H1 (cell line): ENCODE results near the gene GABRP.

ENCODE experiments used
- CEBPB ChIP-seq: IDR thresholded peaks from 2 replicates; pipeline ENCODE4 v1.6.1; 2012; ENCODE audit warnings: low read depth, low read length
- CHD2 ChIP-seq: IDR thresholded peaks from 2 replicates; pipeline ENCODE4 v1.6.1; 2012; ENCODE audit warnings: low read length, improper control_type of control experiment
- EZH2 ChIP-seq: fragments of 200-600 bp; sonication (generic); IDR thresholded peaks from 2 replicates; pipeline ENCODE4 v1.7.1; 2012; ENCODE audit warnings: low read depth, mild to moderate bottlenecking, moderate library complexity, low read length, inconsistent platforms; ENCODE audit not compliant: severe bottlenecking
- GABPA ChIP-seq: IDR thresholded peaks from 2 replicates; pipeline ENCODE4 v1.6.1; 2011; ENCODE audit warnings: mild to moderate bottlenecking, low read length, moderate library complexity, borderline replicate concordance; ENCODE audit not compliant: insufficient read depth
- JUN ChIP-seq: IDR thresholded peaks from 2 replicates; pipeline ENCODE4 v1.6.1; 2011; ENCODE audit warnings: low read depth, mild to moderate bottlenecking, improper control_type of control experiment, low read length
- POLR2A ChIP-seq, 2 experiments: IDR thresholded peaks; 1 replicate in 1 of 2; 2 replicates in 1 of 2; pipeline ENCODE4 v1.6.1; 2011; ENCODE audit warnings: low read depth in 2 of 2, low read length in 2 of 2, mild to moderate bottlenecking in 2 of 2; ENCODE audit errors: control extremely low read depth in 1 of 2
- RFX5 ChIP-seq: IDR thresholded peaks from 2 replicates; pipeline ENCODE4 v1.6.1; 2011; ENCODE audit warnings: low read depth, low read length, improper control_type of control experiment, borderline replicate concordance
- SRF ChIP-seq: IDR thresholded peaks from 2 replicates; pipeline ENCODE4 v1.6.1; 2011; ENCODE audit warnings: mild to moderate bottlenecking, low read depth, low read length, moderate library complexity
- TAF1 ChIP-seq: IDR thresholded peaks from 2 replicates; pipeline ENCODE4 v1.6.1; 2011; ENCODE audit warnings: mild to moderate bottlenecking, low read depth, low read length
- TCF12 ChIP-seq: IDR thresholded peaks from 2 replicates; pipeline ENCODE4 v1.6.1; 2011; ENCODE audit warnings: low read depth, mild to moderate bottlenecking, low read length
- YY1 ChIP-seq: IDR thresholded peaks from 2 replicates; pipeline ENCODE4 v1.6.1; 2011; ENCODE audit warnings: low read depth, mild to moderate bottlenecking, low read length
- ZNF274 ChIP-seq: IDR thresholded peaks from 2 replicates; pipeline ENCODE4 v1.7.0; 2012; ENCODE audit warnings: low read length, borderline replicate concordance; ENCODE audit errors: extremely low read depth
- TF ChIP-seq, protein P1 (sequence below), 3 experiments: IDR thresholded peaks; 1 replicate in 2 of 3; 2 replicates in 1 of 3; pipeline versions ENCODE4 v1.5.1 to v1.6.1; 2011; ENCODE audit warnings: low read length in 3 of 3, mild to moderate bottlenecking in 3 of 3, inconsistent platforms in 2 of 3, low read depth in 1 of 3, moderate library complexity in 1 of 3; ENCODE audit not compliant: insufficient read depth in 1 of 3; ENCODE audit errors: control extremely low read depth in 1 of 3

DNA sequence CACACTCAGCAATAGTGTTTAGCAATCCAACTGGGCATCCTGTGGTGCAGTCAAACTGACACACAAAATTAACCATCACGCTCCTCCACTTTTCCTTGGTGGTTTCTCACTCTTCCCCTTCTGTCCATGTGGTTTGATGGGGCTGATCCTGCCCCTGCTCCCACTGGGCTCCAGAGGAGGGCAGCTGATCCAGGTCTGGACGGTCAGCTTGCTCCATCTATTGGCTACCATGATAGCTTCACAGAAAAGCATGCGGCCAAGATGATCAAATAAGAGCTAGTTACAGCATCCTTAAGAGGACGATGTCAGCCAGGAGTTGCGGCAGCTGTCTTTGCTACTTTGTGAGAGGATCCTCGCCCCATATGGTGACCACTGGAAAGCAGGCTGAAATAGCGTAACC, 48.7 kb downstream of the GABRP start:
- no peak for TF ChIP-seq POLR2A (IDR thresholded peaks at IDR 0.05; ENCODE audit: control extremely low read depth in 1 of 2, low read depth in 2 of 2, low read length in 2 of 2)
- no peak for TF ChIP-seq SRF
- no peak for TF ChIP-seq JUN
- TF ChIP-seq EZH2: no peak
- no peak for TF ChIP-seq YY1
- TF ChIP-seq, protein P1, sequence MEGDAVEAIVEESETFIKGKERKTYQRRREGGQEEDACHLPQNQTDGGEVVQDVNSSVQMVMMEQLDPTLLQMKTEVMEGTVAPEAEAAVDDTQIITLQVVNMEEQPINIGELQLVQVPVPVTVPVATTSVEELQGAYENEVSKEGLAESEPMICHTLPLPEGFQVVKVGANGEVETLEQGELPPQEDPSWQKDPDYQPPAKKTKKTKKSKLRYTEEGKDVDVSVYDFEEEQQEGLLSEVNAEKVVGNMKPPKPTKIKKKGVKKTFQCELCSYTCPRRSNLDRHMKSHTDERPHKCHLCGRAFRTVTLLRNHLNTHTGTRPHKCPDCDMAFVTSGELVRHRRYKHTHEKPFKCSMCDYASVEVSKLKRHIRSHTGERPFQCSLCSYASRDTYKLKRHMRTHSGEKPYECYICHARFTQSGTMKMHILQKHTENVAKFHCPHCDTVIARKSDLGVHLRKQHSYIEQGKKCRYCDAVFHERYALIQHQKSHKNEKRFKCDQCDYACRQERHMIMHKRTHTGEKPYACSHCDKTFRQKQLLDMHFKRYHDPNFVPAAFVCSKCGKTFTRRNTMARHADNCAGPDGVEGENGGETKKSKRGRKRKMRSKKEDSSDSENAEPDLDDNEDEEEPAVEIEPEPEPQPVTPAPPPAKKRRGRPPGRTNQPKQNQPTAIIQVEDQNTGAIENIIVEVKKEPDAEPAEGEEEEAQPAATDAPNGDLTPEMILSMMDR (IDR thresholded peaks at IDR 0.05; ENCODE audit: control extremely low read depth in 1 of 3, insufficient read depth in 1 of 3, low read depth in 1 of 3, low read length in 3 of 3): peak in 2 of 3 experiments; percentile 7 to 12; a peak in 2 of 4 replicates
- TF ChIP-seq CHD2: no peak
- no peak for TF ChIP-seq RFX5
- TF ChIP-seq GABPA: no peak
- no peak for TF ChIP-seq ZNF274
- no peak for TF ChIP-seq TCF12
- TF ChIP-seq CEBPB: no peak
- no peak for TF ChIP-seq TAF1
